Vagina (tissue), 2 donors: ENCODE data around the gene TMEM184B. TPM values are rescaled to one million over a fixed set of nuclear protein-coding genes. Genes with fewer than 3 reads are reported as not detected.
"Not testable (repeated sequence)": the region's sequence is repeated elsewhere in the genome, so short reads cannot be mapped to it uniquely, and the experiment has no call there.

Source experiments
- DNase-seq, 2 donors: peaks; one replicate each; pipeline ENCODE4 v3.0.0-alpha.2; 2017; ENCODE audit errors: extremely low spot score in 2 of 2
- H3K27ac ChIP-seq: fragments of 200-600 bp; sonication (generic); one replicate; pipeline ENCODE4 v1.5.1; 2019
- H3K27me3 ChIP-seq: fragments of 200-600 bp; sonication (generic); one replicate; pipeline ENCODE4 v1.5.1; 2019
- H3K36me3 ChIP-seq, 2 donors: fragments of 200-600 bp; sonication (generic); one replicate each; pipeline ENCODE4 v1.5.1; 2017 to 2019
- H3K4me1 ChIP-seq: fragments of 200-600 bp; sonication (generic); one replicate; pipeline ENCODE4 v1.5.1; 2019
- H3K4me3 ChIP-seq, 2 donors: fragments of 200-600 bp; sonication (generic); 1 replicate in 1 of 2; 2 replicates in 1 of 2; pipeline ENCODE4 v1.5.1; 2016 to 2019
- H3K9me3 ChIP-seq: fragments of 200-600 bp; sonication (generic); one replicate; pipeline ENCODE4 v1.5.1; 2019
- CTCF ChIP-seq, 3 experiments: fragments of 450-650 bp in 2 of 3; fragments of 200-600 bp in 1 of 3; sonication (generic) in 1 of 3; IDR thresholded peaks; one replicate each; pipeline ENCODE4 v1.5.1; 2017 to 2019; ENCODE audit warnings: antibody characterized with exemption in 3 of 3, mild to moderate bottlenecking in 2 of 3, moderate library complexity in 2 of 3
- POLR2A ChIP-seq, 2 donors: fragments of 450-650 bp; IDR thresholded peaks; one replicate each; pipeline ENCODE4 v1.6.1; 2017; ENCODE audit warnings: antibody characterized with exemption in 2 of 2, mild to moderate bottlenecking in 2 of 2, moderate library complexity in 2 of 2
- POLR2AphosphoS5 ChIP-seq, 2 donors: sonication (generic); formaldehyde crosslinking; IDR thresholded peaks; one replicate each; pipeline ENCODE4 v1.9.0; 2017; ENCODE audit warnings: antibody characterized with exemption in 2 of 2, mild to moderate bottlenecking in 2 of 2, low read depth in 1 of 2; ENCODE audit not compliant: insufficient read depth in 1 of 2
- intact Hi-C: fragments of 100-400 bp; cut with DNase I; formaldehyde crosslinking; loops from one replicate; pipeline ENCODE4 v1.15.1; 2023
- total RNA-seq: library from RNA; depleted of rRNA; stranded (reverse); fragments of >200 nt; gene quantifications from one replicate; pipeline ENCODE4 v1.2.3, GENCODE V29; 2016

The TMEM184B gene
- total RNA-seq, 1 donor from 2014 or later: 50.8 TPM

- Histone ChIP-seq H3K4me3 (no peak overlapping the region), H3K9me3 (no peaks in the 10 kb centered on the region), H3K4me1 (peaks cover 63% of the 10 kb centered on the region), H3K27ac (no peak overlapping the region), H3K36me3 (peaks cover 0 to 19% of the 10 kb centered on the region in 2 donors), H3K27me3 (no peaks in the 10 kb centered on the region)
- TF ChIP-seq POLR2AphosphoS5 (IDR thresholded peaks at IDR 0.05; ENCODE audit: insufficient read depth in 1 of 2, low read depth in 1 of 2) (peak; percentile 20 to 65), POLR2A (IDR thresholded peaks at IDR 0.05) (no peak)
- intact Hi-C loops: no loop called here
- no peak for DNase-seq
These were observed 32.0 kb downstream of the TMEM184B start for GRCh38 chr22:38240734-38241252.

GRCh38 chr22:38239101-38239761, 33.6 kb downstream of the TMEM184B start:
- Histone ChIP-seq H3K4me1 (peaks cover 71% of the 10 kb centered on the region), H3K4me3 (no peak overlapping the region), H3K27me3 (no peaks in the 10 kb centered on the region), H3K36me3 (peaks cover 0 to 5% of the 10 kb centered on the region in 2 donors), H3K9me3 (no peaks in the 10 kb centered on the region), H3K27ac (peak overlapping the region; percentile 73)
- TF ChIP-seq CTCF (IDR thresholded peaks at IDR 0.05) (peak in 1 of 3 experiments; percentile 12), POLR2AphosphoS5 (IDR thresholded peaks at IDR 0.05; ENCODE audit: insufficient read depth in 1 of 2, low read depth in 1 of 2) (peak in 1 of 2 donors; percentile 21), POLR2A (IDR thresholded peaks at IDR 0.05) (no peak)
- DNase-seq: no peak
- intact Hi-C loops: no loop called here

- TF ChIP-seq CTCF (IDR thresholded peaks at IDR 0.05): no peak
- TF ChIP-seq POLR2A (IDR thresholded peaks at IDR 0.05): no peak
- no peak for TF ChIP-seq POLR2AphosphoS5 (IDR thresholded peaks at IDR 0.05; ENCODE audit: insufficient read depth in 1 of 2, low read depth in 1 of 2)
- H3K36me3 ChIP-seq: peaks cover 0 to 4% of the 10 kb centered on the region in 2 donors
- intact Hi-C loops: no loop called here
- peaks cover 65% of the 10 kb centered on the region for H3K4me1 ChIP-seq
- DNase-seq: no peak
- no peak overlapping the region for H3K4me3 ChIP-seq
- H3K9me3 ChIP-seq: no peaks in the 10 kb centered on the region
- peak overlapping the region; percentile 73 for H3K27ac ChIP-seq
- H3K27me3 ChIP-seq: no peaks in the 10 kb centered on the region
These were observed 34.2 kb downstream of the TMEM184B start for GRCh38 chr22:38238519-38239071.

GRCh38 chr22:38236786-38237185, 36.0 kb downstream of the TMEM184B start:
- no peak for DNase-seq
- Histone ChIP-seq H3K36me3 (peaks cover 0 to 11% of the 10 kb centered on the region in 2 donors), H3K27ac (peak overlapping the region; percentile 40), H3K27me3 (no peaks in the 10 kb centered on the region), H3K9me3 (no peaks in the 10 kb centered on the region), H3K4me1 (peaks cover 51% of the 10 kb centered on the region), H3K4me3 (no peak overlapping the region)
- TF ChIP-seq POLR2AphosphoS5 (IDR thresholded peaks at IDR 0.05; ENCODE audit: insufficient read depth in 1 of 2, low read depth in 1 of 2) (peak in 1 of 2 donors; percentile 55), POLR2A (IDR thresholded peaks at IDR 0.05) (no peak)
- intact Hi-C loops: no loop called here

GRCh38 chr22:38235240-38235850, 37.5 kb downstream of the TMEM184B start:
- Histone ChIP-seq H3K9me3 (no peaks in the 10 kb centered on the region), H3K36me3 (peaks cover 0 to 17% of the 10 kb centered on the region in 2 donors), H3K27me3 (no peaks in the 10 kb centered on the region), H3K4me1 (peaks cover 58% of the 10 kb centered on the region), H3K4me3 (no peak overlapping the region), H3K27ac (peak overlapping the region; percentile 19)
- intact Hi-C loops: no loop called here
- DNase-seq: no peak
- no peak for TF ChIP-seq POLR2A (IDR thresholded peaks at IDR 0.05)
- TF ChIP-seq CTCF (IDR thresholded peaks at IDR 0.05): no peak
- TF ChIP-seq POLR2AphosphoS5 (IDR thresholded peaks at IDR 0.05; ENCODE audit: insufficient read depth in 1 of 2, low read depth in 1 of 2): no peak

- intact Hi-C loops, H3K4me3 ChIP-seq, DNase-seq, H3K9me3 ChIP-seq, H3K27ac ChIP-seq, H3K27me3 ChIP-seq: not testable (repeated sequence)
- peaks cover 56% of the 10 kb centered on the region for H3K4me1 ChIP-seq
- peaks cover 0 to 18% of the 10 kb centered on the region in 2 donors for H3K36me3 ChIP-seq
These were observed 39.0 kb downstream of the TMEM184B start for GRCh38 chr22:38233856-38234255.
